Stomach (tissue), 9 donors: Measurements from ENCODE around the gene KRT34. TPM values are rescaled to one million over a fixed set of nuclear protein-coding genes. Genes with fewer than 3 reads are reported as not detected.
A peak's percentile ranks its signal among the peaks of the same experiment; 100 is the strongest.

Experiments
- DNase-seq, 2 donors: peaks; one replicate each; pipeline versions ENCODE4 v3.0.0 to v3.0.0-alpha.2; 2013 to 2019
- H3K27ac ChIP-seq, 5 donors: fragments of 200-600 bp in 4 of 5; sonication (generic) in 4 of 5; one replicate each; pipeline ENCODE4 v1.5.1; 2013 to 2019; ENCODE audit warnings: mild to moderate bottlenecking in 1 of 5, moderate library complexity in 1 of 5
- H3K27me3 ChIP-seq, 3 donors: fragments of 200-600 bp; sonication (generic); one replicate each; pipeline ENCODE4 v1.5.1; 2017 to 2019; ENCODE audit warnings: mixed run types in 1 of 3
- H3K36me3 ChIP-seq, 4 donors: fragments of 200-600 bp; sonication (generic); 1 replicate in 3 of 4; 2 replicates in 1 of 4; pipeline ENCODE4 v1.5.1; 2016 to 2019
- H3K4me1 ChIP-seq, 4 donors: fragments of 200-600 bp; sonication (generic); one replicate each; pipeline ENCODE4 v1.5.1; 2016 to 2019
- H3K4me3 ChIP-seq, 4 donors: fragments of 200-600 bp; sonication (generic) in 3 of 4; one replicate each; pipeline ENCODE4 v1.5.1; 2016 to 2019; ENCODE audit warnings: mild to moderate bottlenecking in 1 of 4
- H3K9me3 ChIP-seq, 4 donors: fragments of 200-600 bp; sonication (generic); one replicate each; pipeline ENCODE4 v1.5.1; 2016 to 2019
- CTCF ChIP-seq, 7 experiments: fragments of 450-650 bp in 4 of 7; fragments of 200-600 bp in 3 of 7; sonication (generic) in 3 of 7; IDR thresholded peaks; one replicate each; pipeline ENCODE4 v1.5.1; 2016 to 2019; ENCODE audit warnings: antibody characterized with exemption in 7 of 7, control low read depth in 2 of 7, mild to moderate bottlenecking in 1 of 7
- EP300 ChIP-seq: sonication (generic); formaldehyde crosslinking; IDR thresholded peaks from one replicate; pipeline ENCODE4 v1.6.1; 2017; ENCODE audit warnings: antibody characterized with exemption
- POLR2A ChIP-seq, 4 donors: fragments of 450-650 bp; IDR thresholded peaks; one replicate each; pipeline ENCODE4 v1.6.1; 2016; ENCODE audit warnings: antibody characterized with exemption in 4 of 4, control low read depth in 2 of 4, mild to moderate bottlenecking in 1 of 4, moderate library complexity in 1 of 4
- POLR2AphosphoS5 ChIP-seq, 3 donors: sonication (generic); formaldehyde crosslinking; IDR thresholded peaks; one replicate each; pipeline ENCODE4 v1.6.1; 2016; ENCODE audit warnings: antibody characterized with exemption in 3 of 3
- WGBS, 5 donors: extraction: QIAGEN DNeasy Blood & Tissue Kit in 3 of 5; methylation state at CpG; one replicate each; pipeline versions ENCODE4 v1.1.5 to v1.1.7; 2013 to 2018; 5-methylcytosine and 5-hydroxymethylcytosine counted together
- intact Hi-C: fragments of 100-400 bp; cut with DNase I; formaldehyde crosslinking; loops from one replicate; pipeline ENCODE4 v1.15.1; 2023; ENCODE audit warnings: low total_unique reads
- polyA plus RNA-seq, 3 donors: library from polyadenylated mRNA; stranded (reverse); fragments of 200-250 nt; gene quantifications; one replicate each; pipeline ENCODE4 v1.2.3, GENCODE V29; 2013
- total RNA-seq, 5 donors: library from RNA; depleted of rRNA; stranded (reverse); fragments of >200 nt; gene quantifications; one replicate each; pipeline versions ENCODE4 v1.1.0 to v1.2.3, GENCODE V29; 2014 to 2016
- donor health status: healthy with polysubstance abuse.
- donor health status: Bipolar disorder and iron deficiency.
- donor health status: healthy.

Gene KRT34
- total and polyA plus RNA-seq, 8 donors: 0.20 TPM; not detected in 7

- H3K36me3 ChIP-seq: no peaks in the 10 kb centered on the region
- H3K4me1 ChIP-seq: peaks cover 0 to 12% (median 6%) of the 10 kb centered on the region in 4 donors
- H3K9me3 ChIP-seq: peaks cover 0 to 17% (median 10%) of the 10 kb centered on the region in 4 donors
- H3K4me3 ChIP-seq: no peak overlapping the region
- no peak for TF ChIP-seq EP300
- no peak for TF ChIP-seq POLR2A (IDR thresholded peaks at IDR 0.05)
- no peak for TF ChIP-seq POLR2AphosphoS5 (IDR thresholded peaks at IDR 0.05)
- no peak for TF ChIP-seq CTCF (IDR thresholded peaks at IDR 0.05)
- intact Hi-C loops: no loop called here
- no peak overlapping the region for H3K27ac ChIP-seq
- WGBS, 5 donors: 21 to 32% (median 25%) methylated on average over 5 of the region's 5 CpGs
- peak in 1 of 2 donors; percentile 46 for DNase-seq
- H3K27me3 ChIP-seq: no peaks in the 10 kb centered on the region
These were observed 43.1 kb downstream of the KRT34 start for GRCh38 chr17:41338961-41339485.

GRCh38 chr17:41335747-41336146 is 46.4 kb downstream of the KRT34 start:
- no peaks in the 10 kb centered on the region for H3K36me3 ChIP-seq
- 94 to 100% (median 97%) methylated on average over 1 of the region's 1 CpG for WGBS, 5 donors
- H3K27me3 ChIP-seq: peaks cover 0 to 8% (median 0%) of the 10 kb centered on the region in 3 donors
- no peaks in the 10 kb centered on the region for H3K9me3 ChIP-seq
- DNase-seq: no peak
- peaks cover 0 to 12% (median 6%) of the 10 kb centered on the region in 4 donors for H3K4me1 ChIP-seq
- no peak overlapping the region for H3K4me3 ChIP-seq
- H3K27ac ChIP-seq: no peak overlapping the region
- intact Hi-C loops: no loop called here
- no peak for TF ChIP-seq POLR2AphosphoS5 (IDR thresholded peaks at IDR 0.05)
- no peak for TF ChIP-seq CTCF (IDR thresholded peaks at IDR 0.05)
- TF ChIP-seq POLR2A (IDR thresholded peaks at IDR 0.05): no peak
- TF ChIP-seq EP300: no peak

GRCh38 chr17:41334385-41335305 is 47.5 kb downstream of the KRT34 start:
- no peak for DNase-seq
- Histone ChIP-seq H3K4me3 (no peak overlapping the region), H3K9me3 (no peaks in the 10 kb centered on the region), H3K27ac (no peak overlapping the region), H3K27me3 (peaks cover 0 to 8% (median 0%) of the 10 kb centered on the region in 3 donors), H3K4me1 (peaks cover 0 to 11% (median 5%) of the 10 kb centered on the region in 4 donors), H3K36me3 (no peaks in the 10 kb centered on the region)
- 62 to 79% (median 75%) methylated on average over 5 to 6 of the region's 6 CpGs for WGBS, 5 donors
- intact Hi-C loops: no loop called here
- no peak for TF ChIP-seq POLR2AphosphoS5 (IDR thresholded peaks at IDR 0.05)

GRCh38 chr17:41333836-41334235 is 48.3 kb downstream of the KRT34 start:
- intact Hi-C loops: no loop called here
- no peak overlapping the region for H3K27ac ChIP-seq

More at GRCh38 chr17:41333836-41334235, 48.3 kb downstream of the KRT34 start:
- no peak for DNase-seq
- Histone ChIP-seq H3K27me3 (peaks cover 0 to 8% (median 0%) of the 10 kb centered on the region in 3 donors), H3K4me3 (no peak overlapping the region), H3K4me1 (peaks cover 0 to 3% (median under 1%) of the 10 kb centered on the region in 4 donors), H3K9me3 (no peaks in the 10 kb centered on the region), H3K36me3 (no peaks in the 10 kb centered on the region)
- WGBS, 5 donors: 91 to 97% (median 95%) methylated on average over 2 to 3 of the region's 3 CpGs
- TF ChIP-seq EP300 (no peak), POLR2A (IDR thresholded peaks at IDR 0.05) (no peak), CTCF (IDR thresholded peaks at IDR 0.05) (no peak)
